Transverse colon (tissue), 4 donors: ENCODE measurements around the gene SIL1. TPM values are rescaled to one million over a fixed set of nuclear protein-coding genes. Genes with fewer than 3 reads are reported as not detected.

Experiments used
- DNase-seq: peaks from one replicate; pipeline ENCODE4 v3.0.0-alpha.2; 2019
- H3K27ac ChIP-seq, 4 donors: fragments of 200-600 bp; sonication (generic); 2 replicates each; pipeline ENCODE4 v1.5.1; 2016 to 2018; ENCODE audit warnings: inconsistent platforms in 4 of 4
- H3K27me3 ChIP-seq: fragments of 200-600 bp; sonication (generic); 2 replicates; pipeline ENCODE4 v1.5.1; 2017; ENCODE audit warnings: inconsistent platforms
- H3K36me3 ChIP-seq, 4 donors: fragments of 200-600 bp; sonication (generic); 2 replicates each; pipeline ENCODE4 v1.5.1; 2017 to 2019; ENCODE audit warnings: inconsistent platforms in 4 of 4
- H3K4me1 ChIP-seq, 4 donors: fragments of 200-600 bp; sonication (generic); 2 replicates each; pipeline ENCODE4 v1.5.1; 2017 to 2020; ENCODE audit warnings: inconsistent platforms in 4 of 4
- H3K4me3 ChIP-seq, 4 donors: fragments of 200-600 bp; sonication (generic); 1 replicate in 1 of 4; 2 replicates in 3 of 4; pipeline versions ENCODE4 v1.5.1 to v1.6.1; 2017 to 2019; ENCODE audit warnings: inconsistent platforms in 4 of 4
- H3K9me3 ChIP-seq, 2 donors: fragments of 200-600 bp; sonication (generic); 2 replicates each; pipeline ENCODE4 v1.5.1; 2017 to 2019; ENCODE audit warnings: inconsistent platforms in 2 of 2
- CTCF ChIP-seq, 5 experiments: fragments of 200-600 bp in 3 of 5; fragments of 450-650 bp in 2 of 5; sonication (generic) in 3 of 5; IDR thresholded peaks; 1 replicate in 2 of 5; 2 replicates in 3 of 5; pipeline ENCODE4 v1.5.1; 2016 to 2017; ENCODE audit warnings: antibody characterized with exemption in 5 of 5, inconsistent platforms in 3 of 5, mild to moderate bottlenecking in 2 of 5, moderate library complexity in 1 of 5
- EP300 ChIP-seq: sonication (generic); formaldehyde crosslinking; IDR thresholded peaks from one replicate; pipeline ENCODE4 v1.6.1; 2017; ENCODE audit warnings: antibody characterized with exemption, low read depth
- POLR2A ChIP-seq: fragments of 450-650 bp; IDR thresholded peaks from one replicate; pipeline ENCODE4 v1.6.1; 2016; ENCODE audit warnings: antibody characterized with exemption, mild to moderate bottlenecking, moderate library complexity
- POLR2AphosphoS5 ChIP-seq, 3 donors: sonication (generic); formaldehyde crosslinking; IDR thresholded peaks; one replicate each; pipeline ENCODE4 v1.6.1; 2016; ENCODE audit warnings: antibody characterized with exemption in 3 of 3
- WGBS, 2 donors: methylation state at CpG; one replicate each; pipeline ENCODE4 v1.1.5; 2018; ENCODE audit warnings: low coverage in 1 of 2; 5-methylcytosine and 5-hydroxymethylcytosine counted together
- in situ Hi-C, 4 donors: fragments of 200-750 bp; cut with MboI; loops; one replicate each; pipeline versions ENCODE4 v1.15.0 to v1.15.1; 2017; ENCODE audit warnings: low sequenced_read_pairs in 3 of 4, low pct_ligation_motif_present in 1 of 4, low pct_unique_long_range_greater_than_20kb in 1 of 4
- intact Hi-C: fragments of 100-400 bp; cut with DNase I; formaldehyde crosslinking; loops from one replicate; pipeline ENCODE4 v1.15.1; 2023; ENCODE audit warnings: low total_unique reads
- total RNA-seq, 4 donors: library from RNA; depleted of rRNA; stranded (reverse); fragments of >200 nt; gene quantifications; one replicate each; pipeline ENCODE4 v1.1.0, GENCODE V29; 2016

SIL1 gene
- total RNA-seq, 4 donors from 2014 or later = 11.1 to 38.1 (median 29.0) TPM

- WGBS, 2 donors = 92% methylated on average over 2 of the region's 2 CpGs; no CpG with 5 or more reads in 1 of the 2 donors
- Histone ChIP-seq H3K27ac (no peak overlapping the region), H3K36me3 (no peaks in the 10 kb centered on the region), H3K27me3 (no peaks in the 10 kb centered on the region), H3K4me1 (no peaks in the 10 kb centered on the region), H3K9me3 (no peaks in the 10 kb centered on the region), H3K4me3 (no peak overlapping the region)
- intact Hi-C loops (no loop called here), in situ Hi-C loops (no loop called here)
- DNase-seq = no peak
- TF ChIP-seq EP300 (no peak), CTCF (IDR thresholded peaks at IDR 0.05) (no peak), POLR2A (no peak), POLR2AphosphoS5 (IDR thresholded peaks at IDR 0.05) (no peak)
Observed at GRCh38 chr5:138983984-138984383, 214.2 kb downstream of the SIL1 start.

- in situ Hi-C loops = no loop called here
- WGBS, 2 donors = 76 to 95% methylated on average over 4 to 7 of the region's 7 CpGs
Observed at GRCh38 chr5:138981586-138981985, 216.6 kb downstream of the SIL1 start.

GRCh38 chr5:138981131-138981530 is 217.0 kb downstream of the SIL1 start:
- Histone ChIP-seq H3K27me3 (no peaks in the 10 kb centered on the region), H3K27ac (no peak overlapping the region), H3K4me3 (no peak overlapping the region), H3K36me3 (no peaks in the 10 kb centered on the region), H3K9me3 (no peaks in the 10 kb centered on the region), H3K4me1 (no peaks in the 10 kb centered on the region)
- DNase-seq = no peak
- 80 to 90% methylated on average over 1 to 3 of the region's 3 CpGs for WGBS, 2 donors
- TF ChIP-seq EP300 (no peak), POLR2AphosphoS5 (IDR thresholded peaks at IDR 0.05) (no peak), POLR2A (no peak), CTCF (IDR thresholded peaks at IDR 0.05) (no peak)
- intact Hi-C loops = no loop called here
- in situ Hi-C loops = no loop called here

More at GRCh38 chr5:138981586-138981985, 216.6 kb downstream of the SIL1 start:
- Histone ChIP-seq H3K27me3 (no peaks in the 10 kb centered on the region), H3K4me3 (no peak overlapping the region), H3K9me3 (no peaks in the 10 kb centered on the region), H3K27ac (no peak overlapping the region), H3K4me1 (no peaks in the 10 kb centered on the region), H3K36me3 (no peaks in the 10 kb centered on the region)
- TF ChIP-seq EP300 = no peak
- no peak for TF ChIP-seq POLR2AphosphoS5 (IDR thresholded peaks at IDR 0.05)
- TF ChIP-seq POLR2A = no peak
- TF ChIP-seq CTCF (IDR thresholded peaks at IDR 0.05) = no peak
- intact Hi-C loops = no loop called here
- no peak for DNase-seq

GRCh38 chr5:138980441-138980840 is 217.7 kb downstream of the SIL1 start:
- no peaks in the 10 kb centered on the region for H3K4me1 ChIP-seq
- H3K4me3 ChIP-seq = no peak overlapping the region
- in situ Hi-C loops = no loop called here
- H3K36me3 ChIP-seq = no peaks in the 10 kb centered on the region
- no peak for DNase-seq
- intact Hi-C loops = no loop called here
- TF ChIP-seq CTCF (IDR thresholded peaks at IDR 0.05) (no peak), EP300 (no peak), POLR2A (no peak), POLR2AphosphoS5 (IDR thresholded peaks at IDR 0.05) (no peak)
- H3K27ac ChIP-seq = no peak overlapping the region
- H3K27me3 ChIP-seq = no peaks in the 10 kb centered on the region
- H3K9me3 ChIP-seq = no peaks in the 10 kb centered on the region
